Limb (tissue), 2 donors: Measurements from ENCODE around the gene EPHA4.
A peak's percentile ranks its signal among the peaks of the same experiment; 100 is the strongest.

Experiments used
- DNase-seq, 2 donors: peaks; one replicate each; pipeline ENCODE4 v3.0.0-alpha.2; 2016; ENCODE audit errors: extremely low spot score in 2 of 2

Gene EPHA4

GRCh38 chr2:221572219-221572820 lies at the start of gene EPHA4:
TSS of gene EPHA4 (minus strand) at chr2:221572304. CDS start at chr2:221572248, 56 bp downstream.
- DNase-seq: peak; percentile 93 to 94

GRCh38 chr2:221618007-221618406 lies 45.9 kb upstream of the EPHA4 start:
- DNase-seq: no peak

- no peak for DNase-seq
These were observed 44.5 kb upstream of the EPHA4 start for GRCh38 chr2:221616561-221616960.

- no peak for DNase-seq
These were observed 42.2 kb upstream of the EPHA4 start for GRCh38 chr2:221614274-221614673.

- no peak for DNase-seq
These were observed 40.7 kb upstream of the EPHA4 start for GRCh38 chr2:221612800-221613199.

GRCh38 chr2:221612161-221612560 lies 40.1 kb upstream of the EPHA4 start:
- DNase-seq: no peak

- peak in 1 of 2 donors; percentile 5 for DNase-seq
These were observed 38.6 kb upstream of the EPHA4 start for GRCh38 chr2:221610675-221611074.

- DNase-seq: no peak
These were observed 38.2 kb upstream of the EPHA4 start for GRCh38 chr2:221610255-221610654.

GRCh38 chr2:221608442-221608841 lies 36.3 kb upstream of the EPHA4 start:
- DNase-seq: no peak

- DNase-seq: no peak
These were observed 34.3 kb upstream of the EPHA4 start for GRCh38 chr2:221606424-221606823.

- DNase-seq: no peak
These were observed 33.7 kb upstream of the EPHA4 start for GRCh38 chr2:221605751-221606240.

GRCh38 chr2:221602938-221603337 lies 30.8 kb upstream of the EPHA4 start:
- no peak for DNase-seq

GRCh38 chr2:221601376-221601775 lies 29.3 kb upstream of the EPHA4 start:
- no peak for DNase-seq

- no peak for DNase-seq
These were observed 28.3 kb upstream of the EPHA4 start for GRCh38 chr2:221600388-221600787.

GRCh38 chr2:221596192-221596591 lies 24.1 kb upstream of the EPHA4 start:
- DNase-seq: peak in 1 of 2 donors; percentile 38

GRCh38 chr2:221590861-221591365 lies 18.8 kb upstream of the EPHA4 start:
- no peak for DNase-seq

- DNase-seq: no peak
These were observed 17.6 kb upstream of the EPHA4 start for GRCh38 chr2:221589696-221590095.

- DNase-seq: no peak
These were observed 16.3 kb upstream of the EPHA4 start for GRCh38 chr2:221588306-221588985.

- no peak for DNase-seq
These were observed 9.9 kb upstream of the EPHA4 start for GRCh38 chr2:221581986-221582385.

GRCh38 chr2:221574231-221574570 lies 2.1 kb upstream of the EPHA4 start:
- DNase-seq: no peak

GRCh38 chr2:221573430-221574230 lies 1.5 kb upstream of the EPHA4 start:
- DNase-seq: peak; percentile 83 to 96

GRCh38 chr2:221572821-221573429 lies 821 bp upstream of the EPHA4 start:
- DNase-seq: peak in 1 of 2 donors; percentile 20
